Embryonic facial prominence (tissue), 1 donor: ENCODE results near the gene ERC1.
A peak's percentile ranks its signal among the peaks of the same experiment; 100 is the strongest.
"Not testable (repeated sequence)": the region's sequence is repeated elsewhere in the genome, so short reads cannot be mapped to it uniquely, and the experiment has no call there.

Experiments used
- DNase-seq: peaks from one replicate; pipeline ENCODE4 v3.0.0-alpha.2; 2016; ENCODE audit errors: extremely low spot score

ERC1 gene

DNA sequence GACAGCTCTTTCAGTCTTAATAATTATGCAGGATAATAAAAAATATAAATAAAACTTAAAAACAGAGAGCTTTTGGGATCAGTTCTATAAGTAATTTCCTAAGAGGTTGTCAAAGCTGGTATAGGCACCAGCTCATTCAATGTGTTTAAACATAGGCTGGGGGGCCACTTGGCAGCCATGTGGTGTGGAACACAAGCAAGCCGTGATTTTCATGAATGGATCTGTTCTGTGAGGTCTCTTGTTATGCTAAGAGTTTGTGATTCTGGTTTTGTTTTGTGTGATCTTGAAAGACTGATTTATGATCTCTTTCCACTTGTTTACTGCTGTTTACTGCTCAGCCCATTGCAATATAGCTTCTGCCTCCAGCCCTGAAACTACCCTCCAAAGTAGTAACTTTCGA, 362.4 kb downstream of the ERC1 start:
- no peak for DNase-seq

DNA sequence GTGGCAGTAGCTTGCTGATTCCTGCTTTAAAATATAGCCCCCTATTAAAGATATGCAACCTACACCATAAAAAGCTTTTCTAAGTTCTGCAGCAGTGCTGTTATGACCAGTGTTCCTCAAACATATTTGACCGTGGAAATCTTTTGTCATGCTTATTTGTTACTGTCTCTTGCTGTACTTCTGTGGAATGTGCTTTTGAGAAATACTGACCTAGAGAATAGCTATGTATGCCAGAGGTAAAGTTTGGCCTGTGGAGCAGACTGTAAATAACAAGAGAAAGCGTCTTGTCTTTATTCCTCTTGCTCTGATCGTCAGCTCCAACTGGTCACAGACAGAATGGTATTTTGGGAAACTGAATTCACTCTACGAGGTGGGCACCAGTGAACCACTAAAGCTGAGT, 364.4 kb downstream of the ERC1 start:
- no peak for DNase-seq

DNA sequence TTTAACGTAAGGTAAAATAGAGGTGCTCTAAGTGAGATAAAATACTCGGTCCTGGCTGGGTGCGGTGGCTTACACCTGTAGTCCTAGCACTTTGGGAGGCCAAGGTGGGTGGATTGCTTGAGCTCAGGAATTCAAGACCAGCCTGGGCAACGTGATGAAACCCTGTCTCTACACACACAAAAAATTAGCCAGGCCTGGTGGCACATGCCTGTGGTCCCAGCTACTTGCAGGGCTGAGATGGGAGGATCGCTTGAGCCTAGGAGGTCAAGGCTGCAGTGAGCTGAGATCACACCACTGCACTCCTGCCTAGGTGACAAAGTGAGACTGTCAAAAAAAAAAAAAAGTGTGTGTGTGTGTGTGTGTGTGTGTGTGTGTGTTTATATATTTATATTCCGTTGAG, 364.8 kb downstream of the ERC1 start:
- not testable (repeated sequence) for DNase-seq

DNA sequence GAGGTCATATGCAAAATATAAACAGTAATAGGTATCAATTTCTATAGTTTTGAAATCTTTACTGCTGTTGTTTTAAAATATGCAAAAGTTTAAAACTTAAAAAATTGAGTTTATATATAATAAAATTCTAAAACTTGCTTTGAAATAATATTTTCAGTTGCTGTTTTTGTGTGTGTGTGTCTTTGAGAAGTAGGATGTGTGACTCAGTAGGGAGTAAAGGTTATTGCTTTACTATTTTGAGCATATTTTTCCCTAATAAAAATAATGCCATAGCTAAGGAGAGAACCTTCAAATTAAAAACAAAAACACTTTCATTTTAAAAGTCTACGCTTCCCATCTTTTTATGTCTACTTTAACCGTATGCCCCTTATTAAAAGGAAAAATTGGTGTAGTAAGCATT, 365.3 kb downstream of the ERC1 start:
- DNase-seq, result no peak

DNA sequence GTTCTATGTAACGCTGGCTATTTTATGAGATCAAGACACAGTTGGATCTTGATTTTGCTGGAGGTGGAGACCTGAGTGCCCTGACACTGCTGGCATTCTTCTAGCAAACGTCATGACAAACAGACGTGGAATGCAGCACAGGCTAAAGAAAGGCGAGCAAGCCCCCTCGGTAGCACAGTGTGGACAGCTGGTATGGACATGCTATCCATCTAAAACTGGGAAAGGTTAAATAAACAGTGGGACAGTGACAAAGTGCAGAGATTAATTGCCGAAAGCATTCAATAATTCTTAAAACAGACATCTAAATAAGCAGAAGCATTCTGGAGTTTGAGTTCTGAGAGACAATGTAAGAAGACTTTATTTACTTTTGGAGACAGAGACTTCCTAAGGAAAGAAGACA, 366.1 kb downstream of the ERC1 start:
- no peak for DNase-seq

DNA sequence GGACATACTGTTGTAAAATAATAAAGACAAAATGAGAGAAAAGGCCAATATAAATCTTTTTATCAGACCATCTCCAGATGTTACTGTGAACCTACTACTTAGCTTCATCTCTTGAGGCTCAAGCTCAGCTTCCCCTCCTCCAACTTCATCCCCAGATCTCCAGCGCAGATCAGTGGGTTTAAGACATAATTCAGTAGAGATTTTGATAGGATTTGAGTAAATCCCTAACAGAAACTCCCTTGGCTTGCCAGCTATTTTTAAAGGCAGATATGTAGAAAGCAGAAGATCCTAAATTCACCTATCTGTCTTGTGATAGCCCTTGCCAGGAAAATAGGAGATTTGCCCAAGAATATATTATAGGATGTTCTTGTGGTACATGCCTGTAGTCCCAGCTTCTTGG, 366.7 kb downstream of the ERC1 start:
- no peak for DNase-seq

DNA sequence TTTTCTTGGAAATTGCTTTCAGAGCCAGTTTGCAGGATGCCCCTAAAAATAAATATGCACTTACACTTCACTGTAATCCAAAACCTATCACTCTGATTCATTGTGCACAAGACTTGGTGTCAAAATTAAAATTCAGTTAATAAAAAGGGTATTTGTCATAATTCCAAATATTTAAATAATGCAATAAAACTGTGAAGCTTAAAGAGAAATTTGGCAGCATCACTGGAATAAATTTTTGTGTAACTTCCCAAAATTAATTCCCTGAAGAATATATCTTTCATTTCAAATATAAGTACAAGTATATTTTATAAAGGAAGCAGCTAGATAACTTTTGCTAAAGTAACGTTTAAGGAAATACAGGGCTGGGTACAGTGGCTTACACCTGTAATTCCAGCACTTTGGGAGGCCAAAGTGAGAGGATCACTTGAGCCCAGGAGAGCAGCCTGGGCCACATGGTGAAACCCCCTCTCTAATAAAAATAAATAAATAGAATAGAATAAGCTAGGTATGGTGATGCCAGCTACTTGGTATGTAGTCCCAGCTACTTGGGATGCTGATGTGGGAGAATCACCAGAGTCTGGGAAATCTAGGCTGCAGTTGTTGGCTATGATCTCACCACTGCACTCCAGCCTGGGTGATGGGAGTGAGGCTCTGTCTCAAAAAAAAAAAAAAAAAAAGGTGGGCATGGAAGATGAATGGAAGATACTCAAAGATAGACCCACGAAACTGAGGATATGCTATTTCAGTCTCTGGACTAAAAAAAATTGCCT, 369.6 kb downstream of the ERC1 start:
- no peak for DNase-seq

DNA sequence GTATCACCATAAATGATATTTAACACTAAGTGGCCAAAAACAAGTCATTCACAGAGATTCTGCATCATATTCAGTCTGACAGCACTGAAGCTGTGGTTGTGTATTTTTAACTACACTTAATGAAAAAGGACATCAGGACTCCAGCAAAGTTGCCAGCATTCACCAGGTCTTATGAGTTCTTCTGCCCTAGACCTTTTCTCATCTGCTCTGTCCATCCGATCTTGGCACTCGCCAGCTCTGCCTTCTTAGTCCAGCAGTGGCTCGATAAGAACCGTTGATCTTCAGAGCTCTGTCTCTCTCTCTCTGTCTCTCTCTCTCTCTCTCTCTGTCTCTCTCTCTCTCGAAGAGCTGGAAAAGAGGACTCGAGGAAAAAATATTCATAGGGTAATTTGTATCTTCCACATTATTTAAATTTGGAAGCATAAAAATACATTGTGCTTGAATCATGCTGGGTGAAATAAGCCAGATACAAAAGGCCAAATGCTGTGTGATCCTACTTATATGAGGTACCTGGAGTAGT, 371.2 kb downstream of the ERC1 start:
- DNase-seq, result no peak

DNA sequence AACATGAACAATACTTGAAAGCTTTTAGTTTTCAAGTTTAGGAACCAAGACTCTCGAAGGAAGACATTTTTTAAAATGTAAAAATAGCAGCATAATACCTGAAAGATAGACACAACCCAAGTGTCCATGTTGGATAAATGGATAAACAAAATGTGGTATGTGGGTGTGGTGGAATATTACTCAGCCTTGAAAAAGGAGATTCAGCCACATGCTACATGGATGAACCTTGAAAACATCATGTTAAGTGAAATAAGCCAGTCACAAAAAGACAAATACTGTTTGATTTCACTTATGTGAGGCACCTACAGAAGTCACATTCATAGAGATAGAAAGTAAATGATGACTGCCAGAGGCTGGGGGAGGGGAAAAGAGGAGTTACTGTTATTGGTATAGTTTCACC, 374.7 kb downstream of the ERC1 start:
- no peak for DNase-seq

DNA sequence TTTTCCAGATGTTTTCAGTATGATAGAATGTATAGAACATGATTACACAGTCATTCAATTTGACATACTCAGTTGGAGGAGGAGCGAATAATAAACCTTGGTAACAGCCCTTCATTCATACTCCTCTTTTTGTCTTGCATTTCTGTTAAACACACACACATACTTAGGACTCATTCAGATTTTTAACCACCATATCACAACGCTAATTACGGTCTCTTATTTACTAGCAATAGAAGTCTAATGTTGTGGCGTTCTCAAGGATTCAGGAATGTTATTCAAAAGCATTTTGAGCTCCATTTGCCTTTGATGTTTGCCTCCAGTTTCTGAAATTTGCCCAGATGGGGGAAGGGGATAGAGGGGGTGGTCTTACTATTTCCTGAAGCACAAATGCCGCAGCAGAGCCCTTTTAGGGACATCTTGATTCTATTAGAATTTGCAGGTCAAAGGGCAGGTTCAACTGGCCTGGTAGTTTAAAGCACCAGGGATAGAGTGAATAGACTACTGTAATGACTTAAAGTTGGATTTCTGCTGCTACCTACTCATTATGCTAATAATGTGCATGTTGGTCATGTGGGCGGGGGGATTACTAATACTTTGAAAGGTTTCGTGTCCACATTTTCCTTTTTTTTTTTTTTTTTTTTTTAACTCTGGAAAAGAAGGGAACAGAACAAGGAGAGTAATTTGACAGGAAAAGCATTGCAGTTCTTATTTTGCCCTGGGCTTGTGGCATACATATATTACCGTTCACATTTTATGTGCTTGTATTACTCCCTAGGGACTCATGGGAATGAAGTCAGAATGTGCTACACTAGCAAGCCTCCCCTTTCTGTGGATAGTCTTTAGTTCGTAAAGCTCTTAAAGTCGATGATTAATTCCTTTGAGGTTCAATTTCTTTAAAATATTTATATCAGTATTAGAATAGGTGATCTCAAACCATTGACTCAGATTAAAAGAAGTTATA, 376.6 kb downstream of the ERC1 start:
- no peak for DNase-seq

DNA sequence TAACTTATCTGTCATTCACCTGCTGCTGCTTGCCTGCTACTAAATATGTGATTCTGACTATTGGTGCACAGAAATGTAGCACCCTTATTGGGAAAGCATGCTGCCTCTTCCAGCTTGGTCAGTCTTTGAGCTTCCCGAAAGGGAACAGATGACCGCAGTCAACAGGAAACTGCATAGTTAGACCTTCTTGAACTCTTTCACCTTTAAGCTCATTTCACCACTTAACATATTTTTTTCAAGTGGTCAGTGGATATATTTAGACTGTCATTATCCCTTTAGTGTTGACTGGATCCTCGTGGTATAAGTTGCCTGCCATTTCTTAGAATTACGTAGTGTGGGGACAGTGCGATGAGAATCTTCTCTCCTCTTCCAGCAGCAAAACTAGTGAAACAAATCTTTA, 378.4 kb downstream of the ERC1 start:
- DNase-seq, result no peak

DNA sequence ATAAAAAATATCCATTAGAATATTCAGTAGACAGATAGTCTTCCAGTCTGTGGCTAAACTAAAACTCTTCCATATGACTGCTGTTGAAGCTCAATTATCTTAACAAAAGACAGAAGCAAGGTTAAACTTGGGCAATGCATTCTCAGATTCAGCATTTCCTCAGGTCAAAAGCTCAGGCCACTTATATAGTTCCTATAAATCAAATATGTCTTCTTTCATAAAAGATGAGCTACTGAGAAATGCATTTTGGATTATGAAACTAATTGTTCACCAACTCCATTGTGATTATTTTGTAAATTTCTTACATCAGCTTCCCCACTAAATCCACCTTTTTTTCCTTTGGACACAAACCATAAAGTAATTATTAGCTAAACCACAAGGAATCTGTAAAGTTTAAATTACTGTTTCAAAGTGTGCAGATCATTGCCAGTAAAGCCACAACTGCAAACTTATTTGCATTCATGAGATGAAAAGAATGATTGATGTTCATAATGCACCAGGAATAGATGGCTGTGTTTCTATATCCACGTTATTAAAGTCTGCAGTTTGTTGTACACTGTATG, 379.0 kb downstream of the ERC1 start:
- DNase-seq, result no peak

DNA sequence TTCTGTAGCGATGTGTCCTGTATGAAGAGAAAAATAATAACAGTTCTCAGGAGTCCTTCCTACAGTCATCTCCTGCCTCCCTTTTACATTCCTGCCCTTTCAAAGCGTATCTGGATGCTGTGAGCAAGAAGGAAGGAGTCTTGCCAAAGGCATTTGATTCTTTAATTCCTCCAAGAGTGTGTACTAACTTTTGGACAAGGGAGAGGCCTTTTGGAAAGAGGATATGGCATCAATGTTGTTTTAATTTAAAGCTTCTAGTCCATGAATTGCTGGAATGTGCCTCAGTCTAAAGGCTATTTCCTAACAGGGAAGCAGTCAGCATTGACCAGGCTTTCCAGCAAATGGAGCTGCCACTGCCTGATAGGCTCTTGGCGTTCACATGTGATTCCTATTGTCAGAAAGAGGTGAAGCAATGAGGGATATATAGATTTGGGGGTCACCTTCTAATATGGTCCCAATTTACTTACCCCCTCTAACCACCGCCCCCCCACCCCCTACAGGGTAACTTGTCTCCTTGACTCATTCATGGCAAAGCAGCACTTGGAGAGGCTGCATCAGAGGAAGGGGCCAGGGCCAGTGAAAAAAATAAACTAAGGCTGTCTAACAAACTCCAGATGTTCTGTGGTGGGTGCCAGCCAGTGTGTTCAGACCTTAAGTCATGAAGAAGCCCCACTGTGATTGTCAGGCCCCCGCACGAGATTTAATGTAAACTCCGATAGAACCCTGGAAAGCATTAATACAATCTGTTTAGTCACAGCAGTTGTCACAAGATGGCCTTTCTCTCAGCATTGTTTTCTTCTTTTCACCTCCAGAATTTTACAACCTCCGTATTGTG, 383.1 kb downstream of the ERC1 start:
- peak; percentile 74 for DNase-seq

DNA sequence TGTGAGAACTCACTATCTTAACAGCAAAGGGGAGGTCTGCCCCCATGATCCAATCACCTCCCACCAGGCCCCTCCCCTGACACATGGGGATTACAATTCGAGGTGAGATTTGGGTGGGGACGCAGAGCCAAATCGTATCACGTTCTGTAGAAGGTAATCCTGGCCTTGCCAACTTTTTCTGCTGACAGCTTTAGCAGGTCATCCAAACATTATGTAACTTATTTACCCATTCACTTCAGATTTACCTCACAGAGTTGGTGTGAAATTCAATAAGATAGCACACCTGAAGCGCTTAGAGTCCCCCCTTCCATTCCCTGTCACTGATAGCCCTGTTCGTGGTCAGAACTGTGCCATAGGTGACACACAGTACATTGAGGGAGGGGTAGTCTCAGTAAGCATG, 384.3 kb downstream of the ERC1 start:
- DNase-seq, result no peak

DNA sequence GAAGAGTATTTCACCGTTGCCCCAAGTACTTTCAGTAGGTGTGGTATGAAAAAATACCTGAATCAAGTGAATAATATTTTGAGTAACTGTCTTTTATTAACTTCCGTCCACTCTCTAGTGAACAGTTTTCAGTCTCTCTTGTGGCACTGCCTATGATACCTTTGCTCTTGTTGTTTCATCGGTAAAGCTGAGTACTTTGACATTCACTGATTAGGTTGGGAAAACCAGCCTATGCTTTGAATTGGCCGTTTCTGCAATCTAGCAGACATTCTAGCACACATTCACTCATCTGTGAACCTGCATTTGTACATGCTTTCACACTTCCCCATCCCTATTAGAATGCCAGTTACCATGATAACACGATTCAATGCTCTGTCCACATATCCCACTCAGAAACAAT, 386.1 kb downstream of the ERC1 start:
- DNase-seq, result no peak

DNA sequence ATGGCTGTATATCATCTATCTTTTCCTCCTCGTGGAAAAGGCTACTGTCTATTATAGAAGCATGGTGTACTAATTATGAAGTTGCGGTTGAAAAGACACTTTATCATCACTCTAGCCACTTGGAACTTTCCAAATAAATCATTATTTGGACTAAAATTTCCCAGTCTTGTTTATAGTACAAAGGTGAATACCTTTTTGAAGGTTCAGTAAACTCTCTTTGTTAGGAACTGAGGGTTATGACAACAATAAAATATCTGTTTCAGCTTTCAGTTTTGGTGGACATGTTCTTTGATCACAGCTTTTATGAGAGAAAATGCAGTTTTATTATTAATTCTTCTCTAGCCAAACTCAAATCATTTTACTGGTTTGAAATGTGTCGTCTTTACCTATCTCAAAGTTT, 386.7 kb downstream of the ERC1 start:
- no peak for DNase-seq

DNA sequence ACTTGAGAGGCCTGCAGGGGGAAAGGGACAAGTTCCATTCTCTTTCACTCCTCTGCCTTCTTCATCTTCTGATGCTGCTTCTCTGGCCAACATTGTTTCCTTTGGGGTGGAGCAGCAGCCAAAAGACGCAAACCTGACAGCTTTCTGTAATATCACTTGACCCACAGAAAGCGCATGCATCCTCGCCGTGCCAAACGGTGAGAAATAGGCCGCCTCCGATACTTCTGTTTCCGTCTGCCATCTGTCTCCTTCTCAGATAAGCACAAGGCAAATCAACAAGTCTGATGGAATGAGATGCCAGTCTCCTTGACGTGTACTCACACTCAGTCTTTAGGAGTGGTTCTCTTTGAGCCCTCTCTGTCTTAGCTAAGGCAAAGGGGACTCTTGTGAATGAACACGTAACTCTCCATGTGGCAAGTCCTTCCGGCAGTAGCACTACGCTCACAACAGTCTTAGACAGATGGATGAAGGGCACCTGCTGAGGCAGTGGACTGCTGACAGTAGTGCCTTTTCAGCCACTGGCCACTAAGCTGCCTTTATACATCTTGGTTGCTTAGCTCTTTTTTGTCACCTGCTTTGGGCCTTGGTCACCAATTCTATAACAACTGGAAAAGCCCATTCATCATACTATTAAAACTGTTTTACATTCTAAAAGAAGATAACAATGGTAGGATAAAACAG, 389.3 kb downstream of the ERC1 start:
- no peak for DNase-seq

DNA sequence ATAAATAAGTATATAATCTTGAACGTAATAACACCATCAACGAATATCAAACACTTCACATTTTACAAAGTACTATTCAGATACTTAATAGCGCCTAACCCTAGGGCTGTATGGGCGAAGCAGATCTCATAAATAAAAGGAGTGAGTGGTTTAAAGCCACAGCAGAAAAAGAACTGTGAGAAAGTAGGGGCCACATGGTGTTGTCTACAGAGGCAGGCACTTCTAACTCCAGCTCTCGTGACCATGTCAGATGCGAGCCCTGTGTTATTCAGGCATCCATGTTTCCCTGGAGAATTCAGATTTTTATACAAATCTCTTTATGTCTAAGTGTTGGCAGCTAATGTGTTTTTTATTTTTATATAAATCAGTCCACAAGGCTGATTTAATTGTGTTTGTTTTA, 391.1 kb downstream of the ERC1 start:
- DNase-seq, result no peak

DNA sequence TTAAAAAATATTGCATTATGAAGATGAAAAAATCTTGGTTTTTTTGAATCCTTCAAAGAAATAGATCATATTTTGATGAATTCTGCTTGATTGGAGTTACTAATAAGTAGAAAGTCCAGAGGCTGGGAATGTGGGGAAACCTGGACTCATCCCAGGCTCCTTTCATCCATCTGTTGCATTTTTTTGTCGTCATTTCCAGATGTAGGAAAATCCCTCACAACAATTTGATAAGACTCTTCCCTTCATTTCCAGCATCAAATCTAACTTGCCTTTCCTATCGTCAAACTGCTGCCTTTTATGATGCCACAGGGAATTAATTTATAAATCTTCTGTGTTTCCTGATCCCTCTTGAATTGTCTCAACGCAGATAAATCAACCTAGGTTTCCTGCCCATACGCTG, 391.8 kb downstream of the ERC1 start:
- no peak for DNase-seq

DNA sequence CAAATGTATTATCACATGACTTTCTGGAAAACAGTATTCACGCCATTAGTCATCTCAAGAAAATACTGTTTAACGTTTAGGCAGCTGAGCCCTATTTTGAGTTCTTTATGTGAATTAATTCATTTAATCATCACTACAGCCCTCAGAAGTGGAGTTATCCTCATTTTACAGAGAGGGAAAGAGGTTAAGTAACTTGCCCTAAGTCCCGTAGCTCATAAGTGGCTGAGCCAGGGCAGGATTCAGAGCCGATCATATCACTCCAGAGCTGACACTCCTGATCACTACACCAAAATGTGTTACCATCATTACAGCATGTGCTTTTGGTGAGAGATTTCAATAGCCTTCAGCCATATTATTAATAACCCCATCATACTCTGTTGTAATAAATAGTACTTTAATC, 392.7 kb downstream of the ERC1 start:
- no peak for DNase-seq

DNA sequence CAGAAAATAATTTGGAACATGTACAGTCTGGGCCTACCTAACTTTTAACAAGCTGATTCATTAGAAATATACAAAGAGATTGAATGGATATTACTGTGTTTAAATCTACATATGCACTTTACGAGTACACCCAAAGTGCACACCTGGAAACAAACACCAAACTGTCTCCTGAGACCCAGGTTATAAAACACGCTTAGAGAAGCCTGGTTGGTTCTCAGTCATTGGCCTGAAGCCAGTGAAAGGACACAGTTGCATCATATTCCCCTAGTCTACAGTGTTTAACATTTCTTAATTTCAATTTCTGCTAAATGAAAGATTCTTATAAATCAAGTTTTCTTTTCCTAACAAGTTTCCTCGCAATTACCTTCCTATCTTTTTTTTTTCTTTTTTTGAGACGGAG, 393.9 kb downstream of the ERC1 start:
- no peak for DNase-seq
